ENCODE results near the gene ARHGEF7. TPM values are rescaled to one million over a fixed set of nuclear protein-coding genes. Genes with fewer than 3 reads are reported as not detected.

The ARHGEF7 gene
- total RNA-seq, 2 donors from 2014 or later = 70.3 to 73.2 TPM

GRCh38 chr13:111291908-111292307, 176.8 kb downstream of the ARHGEF7 start:
- no peak for ATAC-seq
- H3K27ac Mint-ChIP-seq = no peak overlapping the region
- no peaks in the 10 kb centered on the region for H3K27me3 Mint-ChIP-seq
- DNase-seq (ENCODE audit: low spot score) = no peak
- peaks cover 15% of the 10 kb centered on the region for H3K36me3 Mint-ChIP-seq
- no peak overlapping the region for H3K4me3 Mint-ChIP-seq
- no peaks in the 10 kb centered on the region for H3K9me3 Mint-ChIP-seq
- peaks cover 9 to 19% of the 10 kb centered on the region in 2 donors for H3K4me1 Mint-ChIP-seq (ENCODE audit: low read depth in 2 of 2)

- no peaks in the 10 kb centered on the region for H3K27me3 Mint-ChIP-seq
- H3K4me3 Mint-ChIP-seq = no peak overlapping the region
- peaks cover 9 to 19% of the 10 kb centered on the region in 2 donors for H3K4me1 Mint-ChIP-seq (ENCODE audit: low read depth in 2 of 2)
- no peak overlapping the region for H3K27ac Mint-ChIP-seq
- DNase-seq (ENCODE audit: low spot score) (no peak), ATAC-seq (no peak)
- H3K36me3 Mint-ChIP-seq = peaks cover 15% of the 10 kb centered on the region
- H3K9me3 Mint-ChIP-seq = no peaks in the 10 kb centered on the region
Measured at GRCh38 chr13:111292710-111293485, 177.8 kb downstream of the ARHGEF7 start.

- H3K27ac Mint-ChIP-seq = no peak overlapping the region
- H3K4me3 Mint-ChIP-seq = no peak overlapping the region
- peaks cover 11% of the 10 kb centered on the region for H3K36me3 Mint-ChIP-seq
- ATAC-seq (no peak), DNase-seq (ENCODE audit: low spot score) (no peak)
- no peaks in the 10 kb centered on the region for H3K27me3 Mint-ChIP-seq
- no peaks in the 10 kb centered on the region for H3K9me3 Mint-ChIP-seq
- peaks cover 9 to 19% of the 10 kb centered on the region in 2 donors for H3K4me1 Mint-ChIP-seq (ENCODE audit: low read depth in 2 of 2)
Measured at GRCh38 chr13:111295886-111296285, 180.8 kb downstream of the ARHGEF7 start.

GRCh38 chr13:111296417-111296816, 181.3 kb downstream of the ARHGEF7 start:
- no peaks in the 10 kb centered on the region for H3K9me3 Mint-ChIP-seq
- H3K27ac Mint-ChIP-seq = no peak overlapping the region
- H3K36me3 Mint-ChIP-seq = peaks cover 11% of the 10 kb centered on the region

GRCh38 chr13:111298214-111298975, 183.3 kb downstream of the ARHGEF7 start:
- no peaks in the 10 kb centered on the region for H3K9me3 Mint-ChIP-seq
- H3K4me3 Mint-ChIP-seq = no peak overlapping the region
- DNase-seq (ENCODE audit: low spot score) = no peak

More at GRCh38 chr13:111296417-111296816, 181.3 kb downstream of the ARHGEF7 start:
- ATAC-seq (no peak), DNase-seq (ENCODE audit: low spot score) (no peak)
- no peaks in the 10 kb centered on the region for H3K27me3 Mint-ChIP-seq
- H3K4me1 Mint-ChIP-seq (ENCODE audit: low read depth in 2 of 2) = peaks cover 9 to 19% of the 10 kb centered on the region in 2 donors
- H3K4me3 Mint-ChIP-seq = no peak overlapping the region

GRCh38 chr13:111302045-111302726, 187.1 kb downstream of the ARHGEF7 start:
- ATAC-seq (no peak), DNase-seq (ENCODE audit: low spot score) (no peak)
- peaks cover 29% of the 10 kb centered on the region for H3K36me3 Mint-ChIP-seq
- H3K27ac Mint-ChIP-seq = no peak overlapping the region
- H3K9me3 Mint-ChIP-seq = no peaks in the 10 kb centered on the region
- no peaks in the 10 kb centered on the region for H3K27me3 Mint-ChIP-seq
- H3K4me1 Mint-ChIP-seq (ENCODE audit: low read depth in 2 of 2) = peaks cover 20 to 24% of the 10 kb centered on the region in 2 donors
- H3K4me3 Mint-ChIP-seq = no peak overlapping the region

More at GRCh38 chr13:111298214-111298975, 183.3 kb downstream of the ARHGEF7 start:
- H3K36me3 Mint-ChIP-seq = peaks cover 7% of the 10 kb centered on the region
- H3K4me1 Mint-ChIP-seq (ENCODE audit: low read depth in 2 of 2) = peaks cover 13 to 23% of the 10 kb centered on the region in 2 donors
- ATAC-seq = no peak
- no peaks in the 10 kb centered on the region for H3K27me3 Mint-ChIP-seq
- no peak overlapping the region for H3K27ac Mint-ChIP-seq

GRCh38 chr13:111303559-111303958, 188.4 kb downstream of the ARHGEF7 start:
- ATAC-seq = no peak
- no peak for DNase-seq (ENCODE audit: low spot score)
- Mint-ChIP-seq H3K36me3 (peaks cover 29% of the 10 kb centered on the region), H3K4me3 (no peak overlapping the region), H3K4me1 (ENCODE audit: low read depth in 2 of 2) (peaks cover 20 to 24% of the 10 kb centered on the region in 2 donors), H3K9me3 (no peaks in the 10 kb centered on the region), H3K27me3 (no peaks in the 10 kb centered on the region), H3K27ac (peak overlapping the region; percentile 59 to 68)

- peaks cover 31% of the 10 kb centered on the region for H3K36me3 Mint-ChIP-seq
- H3K4me1 Mint-ChIP-seq (ENCODE audit: low read depth in 2 of 2) = peaks cover 20 to 26% of the 10 kb centered on the region in 2 donors
- H3K27ac Mint-ChIP-seq = peak overlapping the region; percentile 59 to 68
- H3K4me3 Mint-ChIP-seq = peak overlapping the region; percentile 73
- peak; percentile 87 to 91 for ATAC-seq
- H3K9me3 Mint-ChIP-seq = no peaks in the 10 kb centered on the region
- peak; percentile 63 for DNase-seq (ENCODE audit: low spot score)
- H3K27me3 Mint-ChIP-seq = no peaks in the 10 kb centered on the region
Measured at GRCh38 chr13:111304041-111304544, 189.0 kb downstream of the ARHGEF7 start.

GRCh38 chr13:111304603-111305289, 189.6 kb downstream of the ARHGEF7 start:
- Mint-ChIP-seq H3K4me1 (ENCODE audit: low read depth in 2 of 2) (peaks cover 20 to 28% of the 10 kb centered on the region in 2 donors), H3K36me3 (peaks cover 34% of the 10 kb centered on the region), H3K9me3 (no peaks in the 10 kb centered on the region), H3K4me3 (peak overlapping the region; percentile 73), H3K27ac (peak overlapping the region; percentile 59 to 68), H3K27me3 (no peaks in the 10 kb centered on the region)
- DNase-seq (ENCODE audit: low spot score) = peak; percentile 42
- ATAC-seq = no peak

GRCh38 chr13:111312944-111313590, 198.0 kb downstream of the ARHGEF7 start:
- Mint-ChIP-seq H3K9me3 (peaks cover 8% of the 10 kb centered on the region), H3K27ac (no peak overlapping the region), H3K36me3 (peaks cover 10% of the 10 kb centered on the region), H3K4me1 (ENCODE audit: low read depth in 2 of 2) (peaks cover 12 to 20% of the 10 kb centered on the region in 2 donors), H3K4me3 (no peak overlapping the region), H3K27me3 (no peaks in the 10 kb centered on the region)
- DNase-seq (ENCODE audit: low spot score) (no peak), ATAC-seq (peak in 1 of 2 donors; percentile 34)

- Mint-ChIP-seq H3K4me3 (no peak overlapping the region), H3K9me3 (peaks cover 8% of the 10 kb centered on the region), H3K4me1 (ENCODE audit: low read depth in 2 of 2) (peaks cover 12 to 23% of the 10 kb centered on the region in 2 donors), H3K27me3 (no peaks in the 10 kb centered on the region), H3K27ac (no peak overlapping the region), H3K36me3 (peaks cover 9% of the 10 kb centered on the region)
- DNase-seq (ENCODE audit: low spot score) = no peak
- ATAC-seq = peak in 1 of 2 donors; percentile 15
Measured at GRCh38 chr13:111313911-111314425, 198.9 kb downstream of the ARHGEF7 start.

GRCh38 chr13:111314852-111315251, 199.7 kb downstream of the ARHGEF7 start:
- Mint-ChIP-seq H3K4me3 (no peak overlapping the region), H3K27me3 (no peaks in the 10 kb centered on the region), H3K27ac (no peak overlapping the region), H3K9me3 (peaks cover 8% of the 10 kb centered on the region), H3K4me1 (ENCODE audit: low read depth in 2 of 2) (peaks cover 16 to 19% of the 10 kb centered on the region in 2 donors), H3K36me3 (peaks cover 4% of the 10 kb centered on the region)
- ATAC-seq = no peak
- no peak for DNase-seq (ENCODE audit: low spot score)
